ENCODE data around the gene TLDC2.

- TF ChIP-seq POLR2A (IDR thresholded peaks at IDR 0.05; ENCODE audit: low read depth, low read length) (no peak), TAF1 (IDR thresholded peaks at IDR 0.05; ENCODE audit: low read depth, low read length) (no peak), POLR2AphosphoS5 (IDR thresholded peaks at IDR 0.05; ENCODE audit: low read depth, low read length) (no peak), PAX5 (IDR thresholded peaks at IDR 0.05; ENCODE audit: insufficient read depth, low read length, severe bottlenecking) (no peak), SPI1 (IDR thresholded peaks at IDR 0.05; ENCODE audit: low read depth, low read length) (no peak), POU2F2 (IDR thresholded peaks at IDR 0.05; ENCODE audit: low read depth, low read length) (no peak)
Measured at GRCh38 chr20:36856195-36856594, 19.7 kb upstream of the TLDC2 start.

Measured in GM12891 (cell line).